Esophagus squamous epithelium (tissue), 4 donors: Measurements from ENCODE around the gene TIAL1.

Experiments
- POLR2A ChIP-seq, 4 donors: fragments of 450-650 bp; IDR thresholded peaks; one replicate each; pipeline ENCODE4 v1.6.1; 2017; ENCODE audit warnings: antibody characterized with exemption in 4 of 4, mild to moderate bottlenecking in 4 of 4, moderate library complexity in 3 of 4
- TF ChIP-seq, protein P1 (sequence below), 6 experiments: fragments of 450-650 bp in 4 of 6; fragments of 200-600 bp in 2 of 6; sonication (generic) in 2 of 6; IDR thresholded peaks; one replicate each; pipeline ENCODE4 v1.5.1; 2016 to 2019; ENCODE audit warnings: antibody characterized with exemption in 6 of 6, mild to moderate bottlenecking in 4 of 6, moderate library complexity in 4 of 6

- TF ChIP-seq, protein P1, sequence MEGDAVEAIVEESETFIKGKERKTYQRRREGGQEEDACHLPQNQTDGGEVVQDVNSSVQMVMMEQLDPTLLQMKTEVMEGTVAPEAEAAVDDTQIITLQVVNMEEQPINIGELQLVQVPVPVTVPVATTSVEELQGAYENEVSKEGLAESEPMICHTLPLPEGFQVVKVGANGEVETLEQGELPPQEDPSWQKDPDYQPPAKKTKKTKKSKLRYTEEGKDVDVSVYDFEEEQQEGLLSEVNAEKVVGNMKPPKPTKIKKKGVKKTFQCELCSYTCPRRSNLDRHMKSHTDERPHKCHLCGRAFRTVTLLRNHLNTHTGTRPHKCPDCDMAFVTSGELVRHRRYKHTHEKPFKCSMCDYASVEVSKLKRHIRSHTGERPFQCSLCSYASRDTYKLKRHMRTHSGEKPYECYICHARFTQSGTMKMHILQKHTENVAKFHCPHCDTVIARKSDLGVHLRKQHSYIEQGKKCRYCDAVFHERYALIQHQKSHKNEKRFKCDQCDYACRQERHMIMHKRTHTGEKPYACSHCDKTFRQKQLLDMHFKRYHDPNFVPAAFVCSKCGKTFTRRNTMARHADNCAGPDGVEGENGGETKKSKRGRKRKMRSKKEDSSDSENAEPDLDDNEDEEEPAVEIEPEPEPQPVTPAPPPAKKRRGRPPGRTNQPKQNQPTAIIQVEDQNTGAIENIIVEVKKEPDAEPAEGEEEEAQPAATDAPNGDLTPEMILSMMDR (IDR thresholded peaks at IDR 0.05) = no peak
- TF ChIP-seq POLR2A (IDR thresholded peaks at IDR 0.05) = no peak
Observed at GRCh38 chr10:119637631-119638030, 40.9 kb upstream of the TIAL1 start.
